ENCODE data around the gene LINGO3.
A peak's percentile ranks its signal among the peaks of the same experiment; 100 is the strongest.

Gene LINGO3

DNA sequence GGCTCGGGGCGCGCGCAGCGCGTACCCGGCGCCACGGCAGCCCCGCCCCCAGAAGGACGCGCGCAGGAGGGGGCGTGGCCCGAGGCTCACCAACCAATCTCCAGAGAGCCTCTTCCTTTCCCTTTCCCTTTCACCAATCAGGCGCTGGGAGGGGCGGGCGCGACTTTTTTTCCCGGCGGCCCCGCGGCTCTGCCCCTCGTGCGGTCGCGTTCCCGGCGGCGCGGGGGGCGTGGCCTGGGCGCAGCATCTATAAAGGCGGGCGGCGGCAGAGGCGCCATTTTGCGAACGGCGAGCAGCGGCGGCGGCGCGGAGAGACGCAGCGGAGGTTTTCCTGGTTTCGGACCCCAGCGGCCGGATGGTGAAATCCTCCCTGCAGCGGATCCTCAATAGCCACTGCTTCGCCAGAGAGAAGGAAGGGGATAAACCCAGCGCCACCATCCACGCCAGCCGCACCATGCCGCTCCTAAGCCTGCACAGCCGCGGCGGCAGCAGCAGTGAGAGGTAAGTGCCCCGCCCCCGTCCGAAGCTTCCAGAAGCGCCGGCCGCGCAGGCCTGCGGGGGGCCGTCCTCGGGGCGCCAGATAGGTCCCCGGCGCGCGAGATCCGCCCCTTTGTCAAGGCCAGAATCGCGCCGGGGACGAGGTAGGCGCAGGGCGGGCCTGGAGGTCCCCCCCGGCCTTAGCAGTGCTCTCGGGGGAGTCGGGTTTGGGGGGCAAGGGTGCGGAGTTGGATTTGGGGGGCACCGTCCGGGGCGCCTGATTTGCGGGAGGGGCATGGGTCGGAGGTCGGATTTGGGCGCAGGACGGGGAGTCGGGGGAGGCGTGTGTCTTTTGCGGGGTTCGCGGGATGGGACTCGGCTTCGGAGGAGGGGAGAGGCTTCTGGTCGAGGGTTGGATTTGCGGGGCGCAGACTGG is 38.5 kb downstream of the LINGO3 start:
- peak; percentile 80 for DNase-seq (ENCODE audit: extremely low read depth, low read depth)
- TF ChIP-seq, protein P1, sequence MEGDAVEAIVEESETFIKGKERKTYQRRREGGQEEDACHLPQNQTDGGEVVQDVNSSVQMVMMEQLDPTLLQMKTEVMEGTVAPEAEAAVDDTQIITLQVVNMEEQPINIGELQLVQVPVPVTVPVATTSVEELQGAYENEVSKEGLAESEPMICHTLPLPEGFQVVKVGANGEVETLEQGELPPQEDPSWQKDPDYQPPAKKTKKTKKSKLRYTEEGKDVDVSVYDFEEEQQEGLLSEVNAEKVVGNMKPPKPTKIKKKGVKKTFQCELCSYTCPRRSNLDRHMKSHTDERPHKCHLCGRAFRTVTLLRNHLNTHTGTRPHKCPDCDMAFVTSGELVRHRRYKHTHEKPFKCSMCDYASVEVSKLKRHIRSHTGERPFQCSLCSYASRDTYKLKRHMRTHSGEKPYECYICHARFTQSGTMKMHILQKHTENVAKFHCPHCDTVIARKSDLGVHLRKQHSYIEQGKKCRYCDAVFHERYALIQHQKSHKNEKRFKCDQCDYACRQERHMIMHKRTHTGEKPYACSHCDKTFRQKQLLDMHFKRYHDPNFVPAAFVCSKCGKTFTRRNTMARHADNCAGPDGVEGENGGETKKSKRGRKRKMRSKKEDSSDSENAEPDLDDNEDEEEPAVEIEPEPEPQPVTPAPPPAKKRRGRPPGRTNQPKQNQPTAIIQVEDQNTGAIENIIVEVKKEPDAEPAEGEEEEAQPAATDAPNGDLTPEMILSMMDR (IDR thresholded peaks at IDR 0.05; ENCODE audit: low read depth, low read length, missing control alignments) = no peak

DNA sequence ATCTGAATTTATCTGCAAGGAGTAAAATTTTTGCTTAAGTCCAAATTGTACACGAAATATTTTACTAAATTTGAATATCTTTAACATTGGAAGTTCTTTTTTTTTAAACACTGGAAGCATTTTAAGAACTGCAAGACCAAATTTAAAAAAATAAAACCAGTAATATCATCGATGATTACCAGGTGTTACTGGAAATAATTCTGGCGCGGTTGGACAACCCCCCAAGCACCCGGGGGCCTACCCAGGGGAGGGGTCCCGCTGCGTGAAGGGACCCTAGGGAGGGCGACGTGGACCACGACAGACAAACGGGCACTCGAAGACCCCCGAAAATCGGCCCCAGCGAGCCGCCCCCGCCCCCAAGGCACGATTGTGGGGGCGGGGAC is 39.1 kb downstream of the LINGO3 start:
- DNase-seq (ENCODE audit: extremely low read depth, low read depth) = no peak
- H3K4me3 ChIP-seq (replicated peaks; ENCODE audit: low read depth, low read length) = peak overlapping the region; percentile 98
- TF ChIP-seq, protein P1 (IDR thresholded peaks at IDR 0.05; ENCODE audit: low read depth, low read length, missing control alignments) = no peak

More for the DNA sequence above, 38.5 kb downstream of the LINGO3 start:
- peak overlapping the region; percentile 98 for H3K4me3 ChIP-seq (replicated peaks; ENCODE audit: low read depth, low read length)

- no peak for DNase-seq (ENCODE audit: extremely low read depth, low read depth)
- peak overlapping the region; percentile 98 for H3K4me3 ChIP-seq (replicated peaks; ENCODE audit: low read depth, low read length)
- TF ChIP-seq, protein P1 (IDR thresholded peaks at IDR 0.05; ENCODE audit: low read depth, low read length, missing control alignments) = no peak
These were observed 39.5 kb downstream of the LINGO3 start for GRCh38 chr19:2268480-2268830.

- H3K4me3 ChIP-seq (replicated peaks; ENCODE audit: low read depth, low read length) = no peak overlapping the region
- DNase-seq (ENCODE audit: extremely low read depth, low read depth) = no peak
- TF ChIP-seq, protein P1 (IDR thresholded peaks at IDR 0.05; ENCODE audit: low read depth, low read length, missing control alignments) = no peak
These were observed 41.6 kb downstream of the LINGO3 start for GRCh38 chr19:2266183-2266993.

DNA sequence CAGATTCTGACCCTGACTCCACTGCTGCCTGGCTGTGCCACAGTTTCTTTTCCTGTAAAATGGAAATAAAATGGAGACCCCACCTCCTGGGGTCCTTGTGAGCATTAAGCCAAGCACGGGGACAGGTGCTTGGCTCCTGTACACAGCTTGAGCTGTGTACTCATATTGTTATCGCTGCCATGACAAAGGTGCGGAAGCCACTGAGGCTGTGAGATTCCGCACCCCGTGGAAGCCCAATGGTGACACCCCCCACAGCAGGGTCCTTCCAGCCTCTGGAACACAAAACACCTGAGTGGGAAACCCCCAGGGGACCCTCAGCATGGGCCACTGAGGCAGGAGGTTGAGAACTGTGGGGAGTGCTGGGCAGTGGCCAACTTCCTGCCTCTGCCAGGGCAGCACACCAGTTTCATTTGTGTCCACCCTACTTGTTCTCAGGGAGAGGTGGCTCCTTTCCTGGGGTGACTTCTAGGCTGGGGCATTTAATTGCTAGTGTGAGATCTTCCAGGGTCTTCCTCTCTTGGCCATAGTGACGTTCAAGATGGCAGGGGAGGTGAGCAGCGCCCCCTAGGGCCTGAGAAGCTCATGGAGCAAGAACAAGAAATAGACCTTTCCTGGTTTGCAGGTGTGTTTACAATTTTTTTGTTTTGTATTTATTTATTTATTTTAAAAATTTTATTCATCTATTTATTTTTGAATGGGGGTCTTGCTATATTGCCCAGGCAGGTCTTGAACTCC is 46.3 kb downstream of the LINGO3 start:
- TF ChIP-seq, protein P1 (IDR thresholded peaks at IDR 0.05; ENCODE audit: low read depth, low read length, missing control alignments) = peak; percentile 84
- no peak overlapping the region for H3K4me3 ChIP-seq (replicated peaks; ENCODE audit: low read depth, low read length)
- no peak for DNase-seq (ENCODE audit: extremely low read depth, low read depth)

- no peak for DNase-seq (ENCODE audit: extremely low read depth, low read depth)
- TF ChIP-seq, protein P1 (IDR thresholded peaks at IDR 0.05; ENCODE audit: low read depth, low read length, missing control alignments) = no peak
- no peak overlapping the region for H3K4me3 ChIP-seq (replicated peaks; ENCODE audit: low read depth, low read length)
These were observed 47.6 kb downstream of the LINGO3 start for GRCh38 chr19:2260341-2260805.
